NCI-H1048 (cell line): Measurements from ENCODE around the gene ABCA7.
"Not testable (repeated sequence)": the region's sequence is repeated elsewhere in the genome, so short reads cannot be mapped to it uniquely, and the experiment has no call there.

ENCODE experiments used
- DNase-seq: peaks from one replicate; lab custom pipeline; 2025; lab: John Stamatoyannopoulos, UW

Gene ABCA7

GRCh38 chr19:1105873-1106840, 66.2 kb downstream of the ABCA7 start:
- DNase-seq, result no peak

DNA sequence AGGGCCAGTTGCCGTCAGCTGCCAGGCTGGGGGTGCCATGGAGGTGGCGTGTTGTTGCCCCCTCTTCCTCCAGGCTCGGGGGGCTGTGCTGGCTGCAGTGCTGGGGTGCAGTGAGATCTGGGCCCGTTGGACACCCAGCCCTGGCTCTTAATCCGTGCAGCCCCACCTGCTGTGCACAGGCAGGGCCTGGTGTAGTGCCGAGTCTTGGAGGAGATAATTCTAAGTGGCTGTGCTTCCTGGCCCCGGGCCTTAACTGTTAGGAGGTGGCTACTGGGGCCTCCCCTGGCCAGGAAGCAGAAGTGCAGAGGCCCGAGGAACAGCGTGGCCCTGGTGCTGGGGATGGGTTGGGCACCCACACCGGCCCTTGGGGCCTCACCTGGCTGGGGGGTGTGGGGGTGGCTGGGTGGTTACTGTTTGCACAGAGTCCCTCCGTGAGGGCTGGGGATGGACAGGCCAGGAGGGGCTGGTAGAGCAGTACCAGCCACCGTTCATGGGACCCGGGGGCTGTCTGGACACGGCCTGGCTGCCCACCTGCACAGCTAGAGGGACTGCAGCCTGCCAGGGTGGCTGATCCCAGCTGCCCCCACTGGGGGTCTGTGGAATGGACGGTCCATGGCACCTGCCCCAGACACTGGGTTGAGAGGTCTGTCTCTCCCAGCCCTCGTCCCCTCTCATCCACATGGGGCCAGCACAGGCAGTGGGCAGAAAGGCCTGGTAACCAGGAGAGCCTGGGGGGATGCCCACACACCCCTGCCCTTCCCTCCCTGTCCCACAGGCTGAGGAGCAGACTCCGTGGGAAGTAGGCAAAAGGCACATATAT, 67.1 kb downstream of the ABCA7 start:
- no peak for DNase-seq

GRCh38 chr19:1107661-1108261, 67.9 kb downstream of the ABCA7 start:
- no peak for DNase-seq

GRCh38 chr19:1108291-1109031, 68.6 kb downstream of the ABCA7 start:
- no peak for DNase-seq

- no peak for DNase-seq
Observed at GRCh38 chr19:1109032-1109551, 69.2 kb downstream of the ABCA7 start.

DNA sequence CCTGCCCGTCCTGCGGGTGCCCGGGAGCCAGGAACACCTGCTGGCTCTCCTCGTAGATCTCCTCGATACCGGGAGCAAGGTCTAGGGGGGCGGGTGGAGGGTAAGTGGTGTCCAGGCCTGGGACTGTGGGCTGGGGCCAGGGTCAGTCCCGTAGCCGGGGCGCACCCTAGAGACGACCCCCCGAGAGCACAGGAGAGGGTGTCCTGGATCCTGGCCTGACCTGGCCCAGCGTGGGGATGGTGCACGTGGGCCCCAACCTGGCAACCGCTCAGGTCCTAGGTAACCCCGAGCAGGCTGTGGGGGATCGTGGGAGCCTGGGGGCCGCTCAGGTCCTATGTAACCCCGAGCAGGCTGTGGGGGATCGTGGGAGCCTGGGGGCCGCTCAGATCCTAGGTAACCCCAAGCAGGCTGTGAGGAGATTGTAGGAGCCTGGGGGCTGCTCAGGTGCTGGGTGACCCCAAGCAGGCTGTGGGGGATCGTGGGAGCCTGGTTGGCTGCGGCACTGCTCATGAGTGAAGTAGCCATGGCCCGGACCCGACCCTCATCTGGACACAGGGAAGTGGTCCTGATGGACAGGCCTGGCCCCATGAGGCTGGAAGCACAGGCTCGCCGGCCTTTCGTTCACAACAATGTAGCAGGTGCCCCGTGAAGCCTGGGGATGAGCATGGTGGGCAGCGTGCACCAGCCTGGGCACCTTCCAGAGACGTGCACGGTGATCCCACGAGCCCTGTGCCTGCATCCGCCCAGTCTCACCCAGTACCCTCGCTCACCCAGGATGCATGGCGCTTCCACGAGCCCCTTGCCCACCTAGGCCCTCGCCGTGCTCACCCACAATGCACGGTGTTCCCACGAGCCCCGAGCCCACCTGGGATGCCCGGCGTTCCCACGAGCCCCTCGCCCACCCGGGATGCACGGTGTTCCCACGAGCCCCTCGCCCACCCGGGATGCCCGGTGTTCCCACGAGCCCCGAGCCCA, 70.1 kb downstream of the ABCA7 start:
- no peak for DNase-seq

DNA sequence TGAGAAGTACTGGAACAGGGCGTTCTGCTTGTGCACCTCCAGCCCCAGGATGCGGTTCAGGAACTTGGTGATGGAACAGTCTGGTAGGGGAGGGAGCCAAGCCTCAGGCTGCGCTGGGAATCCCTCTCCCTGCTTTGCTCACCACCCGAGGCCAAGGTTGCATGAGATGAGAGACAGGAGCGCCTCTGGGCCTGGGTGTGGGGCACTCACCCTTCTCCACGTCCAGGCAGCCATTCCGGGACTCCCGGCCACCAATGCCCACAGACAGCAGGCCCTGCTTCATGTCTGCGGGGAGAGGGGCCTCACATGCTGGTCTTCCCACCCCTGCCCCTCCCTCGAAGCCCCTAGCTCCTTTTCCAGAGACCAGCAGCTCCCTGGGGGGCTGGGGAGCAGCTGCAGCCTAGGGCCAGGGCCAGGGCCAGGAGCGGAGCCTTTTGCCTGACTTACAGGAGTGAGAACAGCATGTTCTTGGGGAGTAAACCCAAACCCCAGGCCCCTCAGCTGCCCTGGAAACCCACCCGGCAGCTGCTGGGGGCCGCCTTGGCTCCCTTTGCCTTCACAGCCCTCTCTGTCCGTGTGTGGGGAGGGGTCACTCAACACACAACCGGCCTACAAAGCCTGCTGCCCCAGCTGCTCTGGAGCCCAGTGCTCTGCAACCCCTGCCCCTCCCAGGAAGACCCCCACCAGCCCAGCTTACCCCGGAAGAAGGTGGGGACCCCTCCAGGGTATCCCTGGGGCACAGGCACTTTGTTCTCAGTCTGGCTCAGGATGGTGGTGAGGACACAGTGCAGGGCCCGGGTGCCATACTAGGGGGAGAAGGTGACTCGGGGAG, 71.1 kb downstream of the ABCA7 start:
- no peak for DNase-seq

- DNase-seq, result no peak
Observed at GRCh38 chr19:1111641-1112267, 71.8 kb downstream of the ABCA7 start.

- DNase-seq, result no peak
Observed at GRCh38 chr19:1112268-1113029, 72.5 kb downstream of the ABCA7 start.

- peak; percentile 65 for DNase-seq
Observed at GRCh38 chr19:1113030-1113985, 73.4 kb downstream of the ABCA7 start.

- no peak for DNase-seq
Observed at GRCh38 chr19:1113986-1114483, 74.1 kb downstream of the ABCA7 start.

DNA sequence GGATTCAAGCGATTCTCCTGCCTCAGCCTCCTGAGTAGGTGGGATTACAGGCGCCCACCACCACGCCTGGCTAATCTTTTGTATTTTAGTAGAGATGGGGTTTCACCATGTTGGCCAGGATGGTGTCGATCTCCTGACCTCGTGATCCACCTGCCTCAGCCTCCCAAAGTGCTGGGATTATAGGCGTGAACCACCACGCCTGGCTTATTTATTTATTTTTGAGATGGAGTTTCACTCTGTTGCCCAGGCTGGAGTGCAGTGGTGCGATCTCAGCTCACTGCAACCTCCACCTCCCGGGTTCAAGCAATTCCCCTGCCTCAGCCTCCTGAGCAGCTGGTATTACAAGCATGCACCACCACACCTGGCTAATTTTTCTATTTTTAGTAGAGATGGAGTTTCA, 74.8 kb downstream of the ABCA7 start:
- not testable (repeated sequence) for DNase-seq
